ENCODE measurements around the gene CDK6. TPM values are rescaled to one million over a fixed set of nuclear protein-coding genes. Genes with fewer than 3 reads are reported as not detected.
A peak's percentile ranks its signal among the peaks of the same experiment; 100 is the strongest.
"Not testable (repeated sequence)": the region's sequence is repeated elsewhere in the genome, so short reads cannot be mapped to it uniquely, and the experiment has no call there.

The CDK6 gene
- 23.3 and 29.1 TPM in 2 replicates for total RNA-seq
- long read RNA-seq, partial matches to known transcripts = 0 of 14 reads
- long read RNA-seq, other reads (novel, unspliced or antisense) = 14 of 14 reads

- H3K27ac Mint-ChIP-seq = peak within 1 kb of the TSS; percentile 94
- H3K4me1 Mint-ChIP-seq (ENCODE audit: low read depth) = peaks cover 20% of the 10 kb centered on the region
- peak; percentile 38 for DNase-seq (ENCODE audit: low spot score, unreplicated experiment)
- no peaks in the 10 kb centered on the region for H3K9me3 Mint-ChIP-seq (ENCODE audit: low read depth)
- peaks cover 1% of the 10 kb centered on the region for H3K36me3 Mint-ChIP-seq (ENCODE audit: insufficient read depth)
- H3K27me3 Mint-ChIP-seq = peaks cover 43% of the 10 kb centered on the region
- no peak for TF ChIP-seq CTCF (IDR thresholded peaks at IDR 0.05; ENCODE audit: unreplicated experiment)
- H3K4me3 Mint-ChIP-seq (ENCODE audit: low read depth) = peak within 1 kb of the TSS; percentile 97
These were observed at the start of gene CDK6 for GRCh38 chr7:92836489-92836999. Gene CDK6 (minus strand): TSS chr7:92836573. CDS start chr7:92833323, 3,250 bp downstream.

GRCh38 chr7:92886039-92886438 lies 49.7 kb upstream of the CDK6 start:
- DNase-seq (ENCODE audit: low spot score, unreplicated experiment); H3K4me1 Mint-ChIP-seq (ENCODE audit: low read depth); H3K36me3 Mint-ChIP-seq (ENCODE audit: insufficient read depth); H3K27ac Mint-ChIP-seq; H3K27me3 Mint-ChIP-seq; H3K4me3 Mint-ChIP-seq (ENCODE audit: low read depth): not testable (repeated sequence)
- peaks cover 11% of the 10 kb centered on the region for H3K9me3 Mint-ChIP-seq (ENCODE audit: low read depth)

GRCh38 chr7:92884218-92884617 lies 47.8 kb upstream of the CDK6 start:
- Mint-ChIP-seq H3K4me3 (ENCODE audit: low read depth) (no peak overlapping the region), H3K27me3 (peaks cover 2% of the 10 kb centered on the region), H3K4me1 (ENCODE audit: low read depth) (no peaks in the 10 kb centered on the region), H3K36me3 (ENCODE audit: insufficient read depth) (no peaks in the 10 kb centered on the region), H3K9me3 (ENCODE audit: low read depth) (peaks cover 16% of the 10 kb centered on the region), H3K27ac (no peak overlapping the region)
- no peak for DNase-seq (ENCODE audit: low spot score, unreplicated experiment)
- no peak for TF ChIP-seq CTCF (IDR thresholded peaks at IDR 0.05; ENCODE audit: unreplicated experiment)

GRCh38 chr7:92882760-92883159 lies 46.4 kb upstream of the CDK6 start:
- peaks cover 13% of the 10 kb centered on the region for H3K9me3 Mint-ChIP-seq (ENCODE audit: low read depth)
- no peaks in the 10 kb centered on the region for H3K4me1 Mint-ChIP-seq (ENCODE audit: low read depth)
- no peaks in the 10 kb centered on the region for H3K36me3 Mint-ChIP-seq (ENCODE audit: insufficient read depth)
- no peak for TF ChIP-seq CTCF (IDR thresholded peaks at IDR 0.05; ENCODE audit: unreplicated experiment)
- no peak overlapping the region for H3K27ac Mint-ChIP-seq
- H3K27me3 Mint-ChIP-seq = peaks cover 2% of the 10 kb centered on the region
- H3K4me3 Mint-ChIP-seq (ENCODE audit: low read depth) = no peak overlapping the region
- DNase-seq (ENCODE audit: low spot score, unreplicated experiment) = no peak

- no peak overlapping the region for H3K4me3 Mint-ChIP-seq (ENCODE audit: low read depth)
- no peaks in the 10 kb centered on the region for H3K4me1 Mint-ChIP-seq (ENCODE audit: low read depth)
- H3K36me3 Mint-ChIP-seq (ENCODE audit: insufficient read depth) = no peaks in the 10 kb centered on the region
- H3K27ac Mint-ChIP-seq = no peak overlapping the region
- no peak for DNase-seq (ENCODE audit: low spot score, unreplicated experiment)
- TF ChIP-seq CTCF (IDR thresholded peaks at IDR 0.05; ENCODE audit: unreplicated experiment) = no peak
- H3K9me3 Mint-ChIP-seq (ENCODE audit: low read depth) = peaks cover 7% of the 10 kb centered on the region
- H3K27me3 Mint-ChIP-seq = peaks cover 2% of the 10 kb centered on the region
These were observed 44.7 kb upstream of the CDK6 start for GRCh38 chr7:92881091-92881485.
